HepG2 (cell line): ENCODE data around the gene APBA3. TPM values are rescaled to one million over a fixed set of nuclear protein-coding genes. Genes with fewer than 3 reads are reported as not detected.
A peak's percentile ranks its signal among the peaks of the same experiment; 100 is the strongest.

ENCODE experiments used
- ARNT2 ChIP-seq: sonication (generic); formaldehyde crosslinking; IDR thresholded peaks from 2 replicates; pipeline ENCODE4 v1.8.0; 2022; ENCODE audit warnings: mild to moderate bottlenecking, low read depth, missing genetic modification reagents, moderate library complexity
- JARID2 ChIP-seq: sonication (generic); formaldehyde crosslinking; IDR thresholded peaks from 2 replicates; pipeline ENCODE4 v1.8.1; 2023; ENCODE audit warnings: missing genetic modification reagents, inconsistent platforms; ENCODE audit not compliant: insufficient replicate concordance
- MAFK ChIP-seq, 2 experiments: IDR thresholded peaks in 1 of 2; conservative IDR thresholded peaks in 1 of 2; 2 replicates each; pipeline ENCODE4 v1.6.1; 2011; ENCODE audit warnings: improper control_type of control experiment in 2 of 2, low read length in 2 of 2
- MIER3 ChIP-seq: IDR thresholded peaks from 2 replicates; pipeline ENCODE4 v1.6.1; 2016; ENCODE audit warnings: missing compliant biosample characterization, borderline replicate concordance
- PRDM10 ChIP-seq: sonication (generic); formaldehyde crosslinking; IDR thresholded peaks from 2 replicates; pipeline ENCODE4 v1.4.0; 2020; ENCODE audit warnings: low read depth, missing genetic modification reagents
- RBFOX2 ChIP-seq: fragments of 200-400 bp; formaldehyde crosslinking; IDR thresholded peaks from 2 replicates; pipeline ENCODE4 v1.6.1; 2017; ENCODE audit warnings: low read depth, mild to moderate bottlenecking, low read length
- RFX3 ChIP-seq: IDR thresholded peaks from 2 replicates; pipeline ENCODE4 v1.6.1; 2016; ENCODE audit warnings: missing biosample characterization, missing genetic modification reagents
- SMC3 ChIP-seq: IDR thresholded peaks from 2 replicates; pipeline ENCODE4 v1.6.1; 2011; ENCODE audit warnings: low read length, improper control_type of control experiment
- YY1 ChIP-seq: IDR thresholded peaks from 2 replicates; pipeline ENCODE4 v1.6.1; 2011; ENCODE audit warnings: low read length, low read depth, moderate library complexity, mild to moderate bottlenecking; ENCODE audit not compliant: insufficient read depth, insufficient replicate concordance
- ZBTB3 ChIP-seq: sonication (generic); formaldehyde crosslinking; IDR thresholded peaks from 2 replicates; pipeline ENCODE4 v1.4.0; 2020; ENCODE audit warnings: low read depth, mild to moderate bottlenecking, moderate library complexity, missing genetic modification reagents, borderline replicate concordance
- ZC3H4 ChIP-seq: sonication (generic); formaldehyde crosslinking; IDR thresholded peaks from 2 replicates; pipeline ENCODE4 v1.4.0; 2020; ENCODE audit warnings: missing genetic modification reagents, borderline replicate concordance
- ZFP1 ChIP-seq: IDR thresholded peaks from 2 replicates; pipeline ENCODE4 v1.6.1; 2016
- ZNF530 ChIP-seq: sonication (generic); formaldehyde crosslinking; IDR thresholded peaks from 2 replicates; pipeline ENCODE4 v1.5.0; 2020; ENCODE audit warnings: low read depth, mild to moderate bottlenecking, missing genetic modification reagents
- polyA plus RNA-seq, 8 experiments: library from polyadenylated mRNA; depleted of rRNA in 3 of 8; stranded (reverse) in 7 of 8; unstranded in 1 of 8; fragments of >200 nt; fragmentation: Illumina TruSeq in 4 of 8; extraction: Trizol in 4 of 8; gene quantifications; 2 replicates each; pipeline versions ENCODE4 v1.2.1 to v1.2.3, GENCODE V29; 2011 to 2016; ENCODE audit warnings: low read depth in 4 of 8, missing spikeins in 1 of 8, mixed read lengths in 1 of 8; ENCODE audit not compliant: insufficient read depth in 1 of 8
- total RNA-seq, 5 experiments: library from RNA; depleted of rRNA; stranded (reverse); fragments of >200 nt; fragmentation: Illumina TruSeq; extraction: Trizol; gene quantifications; 2 replicates each; pipeline ENCODE4 v1.2.3, GENCODE V29; 2016; ENCODE audit warnings: low read depth in 1 of 5
- TF ChIP-seq, protein P1 (sequence below): IDR thresholded peaks from 2 replicates; pipeline ENCODE4 v1.6.1; 2016; ENCODE audit warnings: low read depth
- TF ChIP-seq, protein P2 (sequence below): sonication (generic); formaldehyde crosslinking; IDR thresholded peaks from 2 replicates; pipeline ENCODE4 v1.4.0; 2020; ENCODE audit warnings: missing genetic modification reagents, mild to moderate bottlenecking, borderline replicate concordance
- TF ChIP-seq, protein P3 (sequence below): sonication (generic); formaldehyde crosslinking; IDR thresholded peaks from 2 replicates; pipeline ENCODE4 v1.8.1; 2022; ENCODE audit warnings: low read depth, mild to moderate bottlenecking, missing genetic modification reagents

The APBA3 gene
- total and polyA plus RNA-seq, 2 of the 13 experiments (the other 11 are each of a cell fraction or from before 2014, with no cell fraction given), result 14.2 to 14.3 TPM

DNA sequence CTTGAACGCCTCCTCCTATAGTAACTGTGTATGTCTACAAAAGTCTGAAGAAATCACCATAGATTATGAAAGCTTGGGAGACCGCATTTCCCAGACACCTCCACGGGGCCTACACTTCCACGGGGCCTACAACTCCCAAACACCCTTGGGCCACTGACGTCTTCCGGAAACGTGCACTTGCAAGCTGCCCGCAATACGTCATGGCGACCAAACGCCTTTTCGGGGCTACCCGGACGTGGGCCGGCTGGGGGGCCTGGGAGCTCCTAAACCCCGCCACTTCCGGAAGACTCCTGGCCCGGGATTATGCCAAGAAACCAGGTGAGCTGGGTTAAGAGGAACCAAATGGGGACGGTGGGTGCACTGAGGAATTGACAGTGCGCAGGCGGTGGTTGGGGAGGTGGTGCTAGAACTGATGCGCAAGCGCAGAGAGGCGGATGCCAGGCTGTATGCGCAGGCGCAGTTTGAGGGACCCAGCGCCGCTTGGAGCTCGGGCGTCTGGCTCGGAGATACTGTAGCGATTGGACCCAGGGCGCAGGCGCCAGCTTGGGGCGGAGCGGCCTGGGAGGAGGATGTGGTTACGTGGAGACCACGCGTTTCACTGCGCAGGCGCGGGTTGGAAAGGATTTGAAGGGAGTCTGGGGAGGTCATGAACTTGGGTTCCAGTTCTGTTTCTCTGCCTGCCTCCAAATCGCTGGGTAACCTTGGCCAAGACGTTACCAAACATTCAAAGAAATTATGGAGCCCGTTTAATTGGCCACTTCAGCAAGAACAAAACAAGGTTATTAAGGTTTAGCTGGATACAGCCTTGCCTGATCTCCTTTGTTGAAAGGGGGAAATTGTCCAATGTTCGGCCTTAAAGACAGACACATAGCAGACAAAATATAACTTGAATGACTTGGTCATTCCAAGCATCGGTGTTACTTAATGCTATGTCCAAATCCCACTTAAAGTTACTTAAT lies 1.3 kb upstream of the APBA3 start, which contains the start of gene MRPL54 (continued):
- TF ChIP-seq, protein P1, sequence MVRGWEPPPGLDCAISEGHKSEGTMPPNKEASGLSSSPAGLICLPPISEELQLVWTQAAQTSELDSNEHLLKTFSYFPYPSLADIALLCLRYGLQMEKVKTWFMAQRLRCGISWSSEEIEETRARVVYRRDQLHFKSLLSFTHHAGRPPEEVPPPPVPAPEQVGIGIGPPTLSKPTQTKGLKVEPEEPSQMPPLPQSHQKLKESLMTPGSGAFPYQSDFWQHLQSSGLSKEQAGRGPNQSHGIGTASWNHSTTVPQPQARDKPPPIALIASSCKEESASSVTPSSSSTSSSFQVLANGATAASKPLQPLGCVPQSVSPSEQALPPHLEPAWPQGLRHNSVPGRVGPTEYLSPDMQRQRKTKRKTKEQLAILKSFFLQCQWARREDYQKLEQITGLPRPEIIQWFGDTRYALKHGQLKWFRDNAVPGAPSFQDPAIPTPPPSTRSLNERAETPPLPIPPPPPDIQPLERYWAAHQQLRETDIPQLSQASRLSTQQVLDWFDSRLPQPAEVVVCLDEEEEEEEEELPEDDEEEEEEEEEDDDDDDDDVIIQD (CRISPR knock-in tag), result no peak
- TF ChIP-seq RFX3 (CRISPR knock-in tag) (no peak), MAFK (conservative IDR thresholded peaks at IDR 0.05 in 1 of 2, IDR thresholded peaks at IDR 0.05 in 1 of 2; ENCODE audit: low read length in 2 of 2) (0 out of 4 replicates have a peak, but pooled peaks of 1 of the 2 experiments have one; percentile 0), PRDM10 (CRISPR knock-in tag) (peak; percentile 69; the same call in 1 of the 2 replicates), RBFOX2 (peak; percentile 94), ZC3H4 (CRISPR knock-in tag) (peak; percentile 40; the same call in 1 of the 2 replicates), ZNF530 (CRISPR knock-in tag) (no peak), YY1 (peak; percentile 91), ZFP1 (no peak), MIER3 (CRISPR knock-in tag) (peak; percentile 60; the same call in 1 of the 2 replicates), ARNT2 (CRISPR knock-in tag) (no peak), JARID2 (no peak), SMC3 (no peak), ZBTB3 (no peak)
- TF ChIP-seq, protein P2, sequence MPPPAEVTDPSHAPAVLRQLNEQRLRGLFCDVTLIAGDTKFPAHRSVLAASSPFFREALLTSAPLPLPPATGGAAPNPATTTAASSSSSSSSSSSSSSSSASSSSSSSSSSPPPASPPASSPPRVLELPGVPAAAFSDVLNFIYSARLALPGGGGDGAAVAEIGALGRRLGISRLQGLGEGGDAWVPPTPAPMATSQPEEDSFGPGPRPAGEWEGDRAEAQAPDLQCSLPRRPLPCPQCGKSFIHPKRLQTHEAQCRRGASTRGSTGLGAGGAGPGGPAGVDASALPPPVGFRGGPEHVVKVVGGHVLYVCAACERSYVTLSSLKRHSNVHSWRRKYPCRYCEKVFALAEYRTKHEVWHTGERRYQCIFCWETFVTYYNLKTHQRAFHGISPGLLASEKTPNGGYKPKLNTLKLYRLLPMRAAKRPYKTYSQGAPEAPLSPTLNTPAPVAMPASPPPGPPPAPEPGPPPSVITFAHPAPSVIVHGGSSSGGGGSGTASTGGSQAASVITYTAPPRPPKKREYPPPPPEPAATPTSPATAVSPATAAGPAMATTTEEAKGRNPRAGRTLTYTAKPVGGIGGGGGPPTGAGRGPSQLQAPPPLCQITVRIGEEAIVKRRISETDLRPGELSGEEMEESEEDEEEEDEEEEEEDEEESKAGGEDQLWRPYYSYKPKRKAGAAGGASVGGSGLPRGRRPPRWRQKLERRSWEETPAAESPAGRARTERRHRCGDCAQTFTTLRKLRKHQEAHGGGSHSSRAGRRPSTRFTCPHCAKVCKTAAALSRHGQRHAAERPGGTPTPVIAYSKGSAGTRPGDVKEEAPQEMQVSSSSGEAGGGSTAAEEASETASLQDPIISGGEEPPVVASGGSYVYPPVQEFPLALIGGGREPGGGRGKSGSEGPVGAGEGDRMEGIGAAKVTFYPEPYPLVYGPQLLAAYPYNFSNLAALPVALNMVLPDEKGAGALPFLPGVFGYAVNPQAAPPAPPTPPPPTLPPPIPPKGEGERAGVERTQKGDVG (CRISPR knock-in tag), result no peak
- TF ChIP-seq, protein P3, sequence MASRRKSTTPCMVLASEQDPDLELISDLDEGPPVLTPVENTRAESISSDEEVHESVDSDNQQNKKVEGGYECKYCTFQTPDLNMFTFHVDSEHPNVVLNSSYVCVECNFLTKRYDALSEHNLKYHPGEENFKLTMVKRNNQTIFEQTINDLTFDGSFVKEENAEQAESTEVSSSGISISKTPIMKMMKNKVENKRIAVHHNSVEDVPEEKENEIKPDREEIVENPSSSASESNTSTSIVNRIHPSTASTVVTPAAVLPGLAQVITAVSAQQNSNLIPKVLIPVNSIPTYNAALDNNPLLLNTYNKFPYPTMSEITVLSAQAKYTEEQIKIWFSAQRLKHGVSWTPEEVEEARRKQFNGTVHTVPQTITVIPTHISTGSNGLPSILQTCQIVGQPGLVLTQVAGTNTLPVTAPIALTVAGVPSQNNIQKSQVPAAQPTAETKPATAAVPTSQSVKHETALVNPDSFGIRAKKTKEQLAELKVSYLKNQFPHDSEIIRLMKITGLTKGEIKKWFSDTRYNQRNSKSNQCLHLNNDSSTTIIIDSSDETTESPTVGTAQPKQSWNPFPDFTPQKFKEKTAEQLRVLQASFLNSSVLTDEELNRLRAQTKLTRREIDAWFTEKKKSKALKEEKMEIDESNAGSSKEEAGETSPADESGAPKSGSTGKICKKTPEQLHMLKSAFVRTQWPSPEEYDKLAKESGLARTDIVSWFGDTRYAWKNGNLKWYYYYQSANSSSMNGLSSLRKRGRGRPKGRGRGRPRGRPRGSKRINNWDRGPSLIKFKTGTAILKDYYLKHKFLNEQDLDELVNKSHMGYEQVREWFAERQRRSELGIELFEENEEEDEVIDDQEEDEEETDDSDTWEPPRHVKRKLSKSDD (CRISPR knock-in tag), result peak; percentile 89; the same call in 1 of the 2 replicates
